CD1c-positive myeloid dendritic cell (primary cell): Measurements from ENCODE around the gene TOP2B.

Experiments used
- DNase-seq: peaks from one replicate; pipeline ENCODE4 v3.0.0-alpha.2; 2016; ENCODE audit errors: extremely low spot score

Gene TOP2B

DNA sequence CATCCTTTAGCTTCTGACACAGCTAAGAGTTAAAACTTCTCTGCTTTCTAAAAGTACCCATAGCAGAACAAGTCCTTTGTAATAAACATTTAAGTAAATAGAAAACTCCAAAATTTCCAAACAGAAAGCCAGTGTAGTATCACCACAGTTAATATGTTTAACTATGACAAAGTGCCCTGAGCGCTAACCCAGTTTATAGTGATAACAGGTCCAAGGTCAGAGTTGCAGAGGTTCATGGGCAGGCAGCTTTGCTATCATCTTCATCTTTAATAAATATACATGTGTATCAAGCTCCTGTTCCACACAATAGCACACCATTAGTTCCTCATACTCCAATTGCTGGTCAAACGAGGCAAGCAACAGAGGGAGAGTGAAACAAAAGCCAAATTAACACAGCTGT is 12.4 kb upstream of the TOP2B start:
- DNase-seq: no peak

DNA sequence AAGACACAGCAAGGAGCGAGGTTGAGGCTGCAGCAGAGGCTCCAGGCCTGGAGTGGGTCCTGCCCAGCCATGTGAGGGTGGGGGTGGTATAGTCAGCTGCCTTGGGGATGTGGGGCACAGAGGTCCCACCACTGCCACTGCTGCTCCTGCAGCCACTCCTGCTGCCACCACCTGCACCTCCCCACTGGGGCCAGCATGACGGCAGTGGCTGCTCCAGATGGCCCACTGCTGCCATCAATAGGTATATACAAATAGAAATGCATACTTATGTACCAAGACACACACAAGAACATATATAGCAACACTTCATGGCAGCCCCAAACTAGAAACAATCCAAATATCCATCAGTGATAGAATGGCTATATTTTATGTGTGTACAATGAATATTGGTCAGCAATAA is 10.0 kb upstream of the TOP2B start:
- no peak for DNase-seq

DNA sequence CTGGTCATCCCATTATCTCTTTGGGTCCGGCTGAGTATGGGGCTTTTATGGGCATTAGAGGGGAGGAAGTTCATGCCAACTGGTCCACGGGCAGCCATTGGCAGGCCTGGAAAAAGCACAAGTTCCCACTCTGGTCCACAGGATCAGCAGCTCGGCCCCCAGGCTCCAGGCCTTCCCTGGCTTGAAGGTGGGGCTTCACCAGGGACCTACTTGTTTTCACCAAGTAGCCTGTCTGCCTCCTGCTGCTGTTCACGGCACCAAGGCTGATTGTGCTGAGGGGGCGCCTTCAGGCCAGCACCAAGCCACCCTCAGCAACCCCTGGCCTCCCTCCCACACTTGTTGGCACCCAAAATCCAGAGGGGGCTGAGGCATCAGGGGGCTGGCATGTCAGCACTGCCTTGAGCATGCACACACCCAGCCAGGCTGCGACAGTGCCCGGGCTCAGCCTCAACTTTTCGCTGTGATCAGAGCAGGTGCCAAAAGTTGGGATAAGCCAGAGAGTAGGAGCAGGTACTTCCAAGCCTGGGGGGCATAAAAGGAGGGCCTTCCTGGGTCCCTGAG is 9.1 kb upstream of the TOP2B start:
- no peak for DNase-seq

DNA sequence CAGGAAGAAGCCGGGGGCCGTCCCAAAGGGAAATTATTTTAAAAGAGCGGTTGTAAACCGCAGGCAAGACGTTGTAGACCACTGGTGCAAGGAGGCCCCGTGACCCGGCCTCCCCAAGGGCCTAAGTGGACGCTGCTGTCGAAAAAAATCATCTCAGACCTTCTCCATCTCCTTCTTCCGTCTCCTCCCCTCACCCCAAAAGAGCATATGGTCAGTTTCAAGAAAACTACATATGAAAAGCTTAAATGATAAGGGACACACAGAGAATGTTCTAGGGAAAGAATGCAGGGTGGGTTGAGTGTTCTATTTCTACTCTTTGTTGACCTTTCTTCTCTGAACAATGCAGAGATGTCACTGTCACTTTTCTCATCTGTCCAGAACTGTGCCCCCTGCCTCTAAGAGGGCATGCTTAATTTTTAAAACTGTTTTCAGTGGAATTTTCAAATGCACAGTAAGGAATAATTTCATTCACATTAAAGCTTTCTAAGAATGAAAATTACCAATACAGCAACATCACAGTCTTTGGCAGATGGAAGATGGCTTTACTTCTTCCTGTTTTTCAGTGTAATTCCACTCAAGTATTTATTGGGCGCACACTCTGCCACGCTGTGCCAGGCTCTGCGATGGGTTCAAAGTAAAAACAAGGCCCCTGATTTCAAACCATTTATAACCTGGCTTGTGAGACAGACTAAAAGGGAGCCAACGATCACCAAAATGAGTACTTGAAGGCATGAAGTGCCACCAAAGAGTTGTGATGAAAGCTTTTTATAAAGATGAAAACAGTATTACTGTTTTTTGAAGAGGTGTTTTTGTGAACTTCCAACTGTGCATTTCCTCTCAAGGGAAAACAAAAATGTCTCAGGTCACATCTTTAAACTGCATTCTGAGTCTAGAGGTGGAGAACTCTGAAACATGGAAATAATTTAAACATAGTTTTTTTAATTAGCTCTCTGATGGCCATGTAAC is 891 bp upstream of the TOP2B start:
- peak; percentile 6 for DNase-seq

- peak; percentile 82 for DNase-seq
Measured at GRCh38 chr3:25663869-25664811, 567 bp downstream of the TOP2B start.

- peak; percentile 50 for DNase-seq
Measured at GRCh38 chr3:25663347-25663868, 1.3 kb downstream of the TOP2B start.

DNA sequence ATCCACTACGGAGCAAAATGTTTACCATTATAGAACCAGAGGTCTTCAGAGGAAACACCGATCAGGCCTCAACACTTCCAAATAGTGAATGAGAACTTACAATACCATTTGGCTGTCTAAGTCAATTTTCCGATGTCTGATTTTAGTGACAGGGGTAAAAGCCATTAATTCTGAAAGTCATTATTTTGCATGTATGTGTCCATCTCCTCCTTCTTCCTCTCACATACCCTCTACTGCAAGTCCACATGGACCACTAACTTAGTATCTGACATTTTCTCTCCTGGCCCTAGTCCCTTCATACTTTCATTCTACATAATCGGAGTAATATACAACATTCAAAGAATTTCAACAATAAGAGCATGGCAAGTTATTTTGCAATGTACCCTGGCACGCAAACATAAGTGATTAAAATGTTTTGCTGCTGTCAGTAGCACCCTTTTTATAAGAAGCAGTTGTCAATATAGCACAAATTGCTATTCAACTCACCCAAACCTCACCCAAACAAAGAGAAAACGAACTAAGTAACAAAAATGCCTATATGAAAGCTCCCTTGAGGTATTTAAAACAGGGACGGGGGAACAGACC is 1.9 kb downstream of the TOP2B start:
- DNase-seq: no peak

- DNase-seq: peak; percentile 4
Measured at GRCh38 chr3:25661694-25662437, 2.8 kb downstream of the TOP2B start.

- DNase-seq: no peak
Measured at GRCh38 chr3:25658836-25659235, 5.9 kb downstream of the TOP2B start.

DNA sequence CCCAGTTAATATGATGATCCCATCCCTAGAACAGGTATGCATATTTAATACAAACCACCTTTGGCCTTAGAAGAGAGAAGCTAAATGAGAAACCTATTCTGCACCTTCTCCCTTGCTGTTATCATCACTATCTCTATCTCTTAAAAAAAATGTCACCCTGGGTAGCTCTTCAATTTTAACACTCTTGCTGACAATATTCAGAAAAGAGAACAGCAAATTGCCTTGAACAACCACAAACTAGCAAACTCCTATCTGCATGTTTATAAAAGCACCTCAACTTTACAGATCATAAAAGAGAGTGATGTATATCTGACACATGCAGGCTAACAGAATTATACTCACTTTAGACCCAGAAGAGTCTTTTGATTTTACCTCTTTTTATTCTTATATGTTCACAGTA is 7.4 kb downstream of the TOP2B start:
- DNase-seq: no peak

- no peak for DNase-seq
Measured at GRCh38 chr3:25655659-25656058, 9.0 kb downstream of the TOP2B start.

DNA sequence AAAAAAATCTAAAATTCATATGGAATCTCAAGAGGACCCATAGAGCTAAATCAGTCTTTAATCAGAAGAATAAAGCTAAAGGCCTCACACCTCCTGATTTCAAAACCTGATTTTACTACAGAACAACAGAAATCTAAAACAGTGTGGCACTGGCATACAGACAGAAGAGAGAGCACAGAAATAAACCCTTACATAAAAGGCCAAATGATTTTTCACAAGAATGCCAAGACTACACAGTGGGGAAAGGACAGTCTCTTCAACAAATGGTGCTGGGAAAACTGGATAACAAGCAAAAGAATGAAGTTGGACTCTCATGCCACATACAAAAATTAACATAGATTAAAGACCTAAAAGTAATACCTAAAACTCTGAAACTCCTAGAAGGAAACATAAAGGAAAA is 10.1 kb downstream of the TOP2B start:
- DNase-seq: no peak

DNA sequence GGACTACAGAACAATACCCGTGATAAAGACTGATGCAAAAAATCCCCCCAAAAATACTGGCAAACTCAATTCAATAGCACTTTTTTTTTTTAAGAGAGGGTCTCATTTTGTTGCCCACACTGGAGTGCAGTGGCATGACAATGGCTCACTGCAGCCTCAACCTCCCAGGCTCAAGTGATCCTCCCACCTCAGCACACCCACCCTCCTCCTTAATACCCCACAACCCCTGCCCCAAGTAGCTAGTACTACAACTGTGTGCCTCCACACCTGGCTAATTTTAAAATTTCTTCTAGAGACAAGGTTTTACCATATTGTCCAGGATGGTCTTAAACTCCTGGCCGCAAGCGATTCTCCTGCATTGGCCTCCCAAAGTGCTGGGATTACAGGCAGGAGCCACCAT is 11.4 kb downstream of the TOP2B start:
- DNase-seq: no peak

GRCh38 chr3:25652921-25653320 is 11.8 kb downstream of the TOP2B start:
- no peak for DNase-seq

DNA sequence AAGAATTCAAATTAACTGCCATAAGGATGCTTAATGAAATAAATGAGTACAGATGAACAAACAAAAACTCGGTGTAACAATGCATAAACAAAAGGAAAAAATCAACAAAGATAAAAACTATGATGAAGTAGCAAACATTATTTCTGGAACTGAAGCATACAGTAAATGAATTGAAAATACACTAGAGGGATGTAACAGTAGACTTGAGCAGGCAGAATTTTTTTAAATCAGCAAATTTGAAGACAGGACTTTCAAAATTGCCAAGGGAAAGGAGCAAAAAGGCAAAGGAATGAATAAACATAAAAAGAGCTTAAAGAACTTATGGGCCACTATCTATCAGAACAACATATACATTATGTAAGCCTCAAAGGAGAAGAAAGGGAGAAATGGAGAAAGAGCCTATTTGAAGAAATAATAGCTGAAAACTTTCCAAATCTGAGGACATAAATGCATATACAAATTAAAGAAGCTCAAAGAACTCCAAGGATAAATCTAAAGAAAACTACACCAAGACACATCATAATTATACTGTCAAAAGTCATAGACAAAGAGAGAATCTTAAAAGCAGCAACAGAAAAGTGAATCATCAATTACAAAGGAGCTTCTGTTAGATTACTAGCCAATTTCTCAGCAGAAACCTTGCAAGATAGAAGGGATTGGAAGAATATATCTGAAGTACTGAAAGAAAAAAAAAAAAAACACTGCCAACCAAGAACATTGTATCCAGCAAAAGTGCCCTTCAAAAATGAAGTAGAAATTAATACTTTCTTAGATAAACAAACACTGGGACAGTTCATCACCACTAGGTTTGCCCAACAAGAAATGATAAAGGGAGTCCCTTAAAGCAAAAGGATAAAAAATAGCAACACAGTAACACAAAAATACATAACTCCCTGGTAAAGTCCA is 15.5 kb downstream of the TOP2B start:
- no peak for DNase-seq

- peak; percentile 87 for DNase-seq
Measured at GRCh38 chr3:25648107-25648535, 16.6 kb downstream of the TOP2B start.

DNA sequence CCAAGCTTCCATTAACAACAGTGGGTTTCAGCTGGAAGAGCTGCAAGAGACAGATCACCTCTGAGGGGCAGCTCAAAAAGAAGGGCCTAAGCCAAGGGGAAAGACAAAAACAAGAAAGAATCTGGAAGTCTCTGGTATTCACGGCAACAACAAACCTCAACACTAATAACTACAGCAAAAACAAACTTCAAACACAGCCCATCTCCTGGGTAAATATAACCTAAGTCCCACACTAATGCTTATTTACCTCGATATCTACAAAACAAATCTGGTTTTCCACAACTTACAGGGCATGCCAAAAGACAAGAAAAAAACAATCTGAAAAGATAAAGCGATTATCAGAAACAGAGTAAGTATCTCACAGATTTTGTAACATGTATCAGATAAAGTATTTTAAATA is 29.7 kb downstream of the TOP2B start:
- DNase-seq: no peak

GRCh38 chr3:25633919-25634318 is 30.8 kb downstream of the TOP2B start:
- no peak for DNase-seq

DNA sequence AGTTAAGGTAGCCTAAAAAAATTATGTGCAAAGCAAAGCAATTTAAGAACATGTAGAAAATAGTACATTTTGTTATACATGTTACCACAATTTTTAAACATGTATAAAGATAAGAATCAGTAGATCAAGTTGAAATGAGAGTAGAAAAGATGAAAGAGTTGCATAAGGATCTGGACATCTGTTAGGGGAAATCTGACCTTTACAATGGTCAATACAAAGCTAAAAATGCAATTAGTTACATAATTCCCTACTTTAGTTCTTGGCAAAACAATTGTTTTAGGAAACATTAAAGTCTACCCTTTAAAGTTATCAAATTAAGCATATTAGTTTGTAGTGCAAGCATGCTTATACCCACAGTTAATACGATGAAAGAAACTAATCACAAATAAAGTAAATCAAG is 32.7 kb downstream of the TOP2B start:
- DNase-seq: no peak

GRCh38 chr3:25621087-25621486 is 43.6 kb downstream of the TOP2B start:
- no peak for DNase-seq
